Naive thymus-derived CD4-positive, alpha-beta T cell (primary cell): Measurements from ENCODE around the gene GET4. TPM values are rescaled to one million over a fixed set of nuclear protein-coding genes. Genes with fewer than 3 reads are reported as not detected.

Experiments used
- polyA plus RNA-seq, 2 donors: library from polyadenylated mRNA; unstranded; fragments of 300-500 nt; fragmentation: Illumina TruSeq; gene quantifications; one replicate each; pipeline ENCODE4 v1.2.3, GENCODE V29; 2021
- total RNA-seq, 6 experiments: library from RNA in 5 of 6; stranded (reverse) in 5 of 6; gene quantifications; 1 replicate in 5 of 6; 2 replicates in 1 of 6; pipeline ENCODE4 v1.2.3 and lab custom pipeline; 2021 to 2026

Gene GET4
- total and polyA plus RNA-seq, 7 experiments from 2014 or later: 20.5 to 82.1 (median 51.8) TPM

Other genes starting within 250 kb of the GET4 start
- gene DNAAF5, start 149.9 kb upstream of the GET4 start, total RNA-seq: 10 to 100 TPM; 12.5 to 25.7 (median 14.6) TPM
- 1 to 10 TPM; 4.0 to 5.8 TPM for gene DNAAF5, start 149.9 kb upstream of the GET4 start, polyA plus RNA-seq
- gene PRKAR1B, start 149.3 kb upstream of the GET4 start, total RNA-seq: 10 to 100 TPM; 18.1 to 51.4 (median 33.1) TPM
- 10 to 100 TPM; 16.1 to 21.2 TPM for gene PRKAR1B, start 149.3 kb upstream of the GET4 start, polyA plus RNA-seq
- 100 to 1,000 TPM in 3 of 5 experiments, 10 to 100 TPM in 2; 58.4 to 254 (median 114) TPM for gene SUN1, start 44.1 kb upstream of the GET4 start, total RNA-seq
- gene SUN1, start 44.1 kb upstream of the GET4 start, polyA plus RNA-seq: 10 to 100 TPM; 39.4 to 69.0 TPM
- gene ADAP1, start 78.1 kb downstream of the GET4 start, total RNA-seq: 10 to 100 TPM in 3 of 5 experiments, 1 to 10 TPM in 2; 5.0 to 68.6 (median 17.3) TPM
- 1 to 10 TPM; 3.8 to 5.5 TPM for gene ADAP1, start 78.1 kb downstream of the GET4 start, polyA plus RNA-seq
- 10 to 100 TPM; 18.3 to 48.2 (median 46.1) TPM for gene COX19, start 99.0 kb downstream of the GET4 start, total RNA-seq
- 10 to 100 TPM; 26.7 to 28.1 TPM for gene COX19, start 99.0 kb downstream of the GET4 start, polyA plus RNA-seq
- gene CYP2W1, start 106.6 kb downstream of the GET4 start, total RNA-seq: not detected
- not detected for gene CYP2W1, start 106.6 kb downstream of the GET4 start, polyA plus RNA-seq
- 10 to 100 TPM; 10.1 to 26.5 (median 15.9) TPM for gene GPR146, start 168.0 kb downstream of the GET4 start, total RNA-seq
- 10 to 100 TPM; 13.5 to 16.9 TPM for gene GPR146, start 168.0 kb downstream of the GET4 start, polyA plus RNA-seq
- gene GPER1, start 211.6 kb downstream of the GET4 start, total RNA-seq: 1 to 10 TPM in 1 of 5 experiments, under 1 TPM in 1, not detected in 3; 0.13 to 1.3 TPM
- gene GPER1, start 211.6 kb downstream of the GET4 start, polyA plus RNA-seq: under 1 TPM; 0.21 to 0.47 TPM